Endothelial cell of umbilical vein (primary cell): ENCODE results near the gene LDLRAD4. TPM values are rescaled to one million over a fixed set of nuclear protein-coding genes. Genes with fewer than 3 reads are reported as not detected.

Experiments used
- BruUV-seq: library from RNA; stranded (reverse); fragments of 400-500 nt; replicated peaks from 2 replicates; lab custom pipeline; 2021; lab: Mats Ljungman, UMichigan
- CTCF ChIA-PET: fragments of 300-600, 350-600 bp; sonication (Branson Sonifier 250); formaldehyde crosslinking; loops from one replicate; lab custom pipeline; 2021; ENCODE audit warnings: antibody characterized with exemption, inconsistent platforms; lab: Charles Lee
- POLR2A ChIA-PET: fragments of 300-600, 350-600 bp; sonication (Branson Sonifier 250); formaldehyde crosslinking; loops from one replicate; lab custom pipeline; 2021; ENCODE audit warnings: antibody characterized with exemption, inconsistent platforms; lab: Charles Lee
- DNase-seq: peaks from one replicate; pipeline ENCODE4 v3.0.0-alpha.2; 2011; ENCODE audit warnings: low read depth, low spot score
- FAIRE-seq: peaks from 2 replicates; lab custom pipeline; 2011; peaks lifted over from hg19 to GRCh38; lab: Jason Lieb, UNC
- H2AFZ ChIP-seq: 2 replicates; pipeline ENCODE4 v1.6.0; 2012; ENCODE audit warnings: low read depth, low read length, control low read depth, inconsistent platforms
- H3K27ac ChIP-seq: 2 replicates; pipeline ENCODE4 v1.5.1; 2011; ENCODE audit warnings: low read depth, mild to moderate bottlenecking, control low read depth, low read length, moderate library complexity; ENCODE audit not compliant: insufficient read depth
- H3K27me3 ChIP-seq, 2 experiments: 2 replicates each; pipeline versions ENCODE4 v1.6.0 to v1.6.1; 2011; ENCODE audit warnings: low read length in 2 of 2, mixed read lengths in 1 of 2; ENCODE audit not compliant: control insufficient read depth in 2 of 2, insufficient read depth in 2 of 2
- H3K36me3 ChIP-seq, 2 experiments: 2 replicates in 1 of 2; 3 replicates in 1 of 2; pipeline ENCODE4 v1.5.1; 2011; ENCODE audit warnings: low read length in 2 of 2, mild to moderate bottlenecking in 1 of 2, moderate library complexity in 1 of 2; ENCODE audit not compliant: control insufficient read depth in 2 of 2, insufficient read depth in 2 of 2; ENCODE audit errors: extremely low read depth in 1 of 2
- H3K4me1 ChIP-seq: 3 replicates; pipeline ENCODE4 v1.5.1; 2011; ENCODE audit warnings: mild to moderate bottlenecking, low read length; ENCODE audit not compliant: control insufficient read depth, insufficient read depth; ENCODE audit errors: extremely low read depth
- H3K4me2 ChIP-seq: 2 replicates; pipeline ENCODE4 v1.6.1; 2011; ENCODE audit warnings: low read length, control low read depth, mixed read lengths; ENCODE audit not compliant: insufficient read depth
- H3K4me3 ChIP-seq, 3 experiments: fragments of 200-600 bp in 1 of 3; sonication (generic), shearing (Covaris generic) in 1 of 3; replicated peaks in 1 of 3; 2 replicates each; pipeline ENCODE4 v1.5.1; 2011 to 2016; ENCODE audit warnings: control low read depth in 3 of 3, low read length in 3 of 3, mild to moderate bottlenecking in 2 of 3, inconsistent platforms in 1 of 3, low read depth in 1 of 3, moderate library complexity in 1 of 3; ENCODE audit not compliant: insufficient read depth in 1 of 3
- H3K79me2 ChIP-seq: 2 replicates; pipeline ENCODE4 v1.6.0; 2012; ENCODE audit warnings: low read length, inconsistent platforms; ENCODE audit not compliant: control insufficient read depth, insufficient read depth
- H3K9ac ChIP-seq: replicated peaks from 2 replicates; pipeline ENCODE3; 2011; ENCODE audit warnings: low read length, control low read depth; ENCODE audit not compliant: insufficient read depth; ENCODE audit errors: extremely low read depth
- H3K9me1 ChIP-seq: replicated peaks from 3 replicates; pipeline ENCODE4 v1.6.0; 2011; ENCODE audit warnings: mild to moderate bottlenecking, low read length; ENCODE audit not compliant: control insufficient read depth, insufficient read depth; ENCODE audit errors: extremely low read depth
- H3K9me3 ChIP-seq: replicated peaks from 2 replicates; pipeline ENCODE4 v1.5.1; 2012; ENCODE audit warnings: low read length, inconsistent platforms; ENCODE audit not compliant: control insufficient read depth, insufficient read depth
- H4K20me1 ChIP-seq: replicated peaks from 2 replicates; pipeline ENCODE3; 2011; ENCODE audit warnings: mild to moderate bottlenecking, low read length; ENCODE audit not compliant: control insufficient read depth, insufficient read depth; ENCODE audit errors: extremely low read depth
- EZH2 ChIP-seq: IDR thresholded peaks from 2 replicates; pipeline ENCODE4 v1.6.1; 2012; ENCODE audit warnings: borderline replicate concordance, low read depth, mild to moderate bottlenecking, moderate library complexity, low read length, inconsistent platforms; ENCODE audit not compliant: severe bottlenecking
- JUN ChIP-seq: IDR thresholded peaks from 2 replicates; pipeline ENCODE4 v1.6.1; 2011; ENCODE audit warnings: borderline replicate concordance, low read depth; ENCODE audit not compliant: insufficient read length, insufficient read depth
- POLR2A ChIP-seq: IDR thresholded peaks from 2 replicates; pipeline ENCODE4 v1.6.1; 2012; ENCODE audit warnings: low read depth, mild to moderate bottlenecking, control low read depth, low read length
- POLR2AphosphoS5 ChIP-seq: IDR thresholded peaks from 2 replicates; pipeline ENCODE4 v1.6.1; 2012; ENCODE audit warnings: low read depth, mild to moderate bottlenecking, control low read depth, low read length, moderate library complexity; ENCODE audit not compliant: insufficient read depth
- dilution Hi-C: fragments of 300-500 bp; cut with MboI; formaldehyde crosslinking; loops from one replicate; pipeline ENCODE4 v1.15.0; 2019; ENCODE audit warnings: low sequenced_read_pairs; ENCODE audit not compliant: extremely low pct_ligation_motif_present
- intact Hi-C: fragments of 100-400 bp; cut with micrococcal nuclease; formaldehyde crosslinking; loops from one replicate; pipeline ENCODE4 v1.10.0; 2022
- polyA plus RNA-seq, 4 experiments: library from polyadenylated mRNA; depleted of rRNA in 3 of 4; stranded (reverse) in 3 of 4; unstranded in 1 of 4; fragments of >200 nt; gene quantifications; 2 replicates each; pipeline versions ENCODE4 v1.2.1 to v1.2.3, GENCODE V29; 2011 to 2012; ENCODE audit warnings: missing spikeins in 1 of 4
- total RNA-seq: library from RNA; stranded (reverse); gene quantifications from 2 replicates; pipeline ENCODE4 v1.2.3, GENCODE V29; 2021
- TF ChIP-seq, protein P1 (sequence below), 2 donors: IDR thresholded peaks; 1 replicate in 1 of 2; 2 replicates in 1 of 2; pipeline ENCODE4 v1.5.1; 2011; ENCODE audit warnings: low read length in 2 of 2, mild to moderate bottlenecking in 2 of 2, moderate library complexity in 2 of 2, control low read depth in 1 of 2, inconsistent platforms in 1 of 2, low read depth in 1 of 2; ENCODE audit not compliant: insufficient read depth in 1 of 2; ENCODE audit errors: extremely low read depth in 1 of 2
- TF ChIP-seq, protein P2 (sequence below): IDR thresholded peaks from 2 replicates; pipeline ENCODE4 v1.6.1; 2011; ENCODE audit not compliant: insufficient read depth, insufficient read length

Gene LDLRAD4
- total and polyA plus RNA-seq, 2 donors (not counting 3 experiments of a cell fraction or from before 2014, with no cell fraction given), result 5.2 to 6.5 TPM

DNA sequence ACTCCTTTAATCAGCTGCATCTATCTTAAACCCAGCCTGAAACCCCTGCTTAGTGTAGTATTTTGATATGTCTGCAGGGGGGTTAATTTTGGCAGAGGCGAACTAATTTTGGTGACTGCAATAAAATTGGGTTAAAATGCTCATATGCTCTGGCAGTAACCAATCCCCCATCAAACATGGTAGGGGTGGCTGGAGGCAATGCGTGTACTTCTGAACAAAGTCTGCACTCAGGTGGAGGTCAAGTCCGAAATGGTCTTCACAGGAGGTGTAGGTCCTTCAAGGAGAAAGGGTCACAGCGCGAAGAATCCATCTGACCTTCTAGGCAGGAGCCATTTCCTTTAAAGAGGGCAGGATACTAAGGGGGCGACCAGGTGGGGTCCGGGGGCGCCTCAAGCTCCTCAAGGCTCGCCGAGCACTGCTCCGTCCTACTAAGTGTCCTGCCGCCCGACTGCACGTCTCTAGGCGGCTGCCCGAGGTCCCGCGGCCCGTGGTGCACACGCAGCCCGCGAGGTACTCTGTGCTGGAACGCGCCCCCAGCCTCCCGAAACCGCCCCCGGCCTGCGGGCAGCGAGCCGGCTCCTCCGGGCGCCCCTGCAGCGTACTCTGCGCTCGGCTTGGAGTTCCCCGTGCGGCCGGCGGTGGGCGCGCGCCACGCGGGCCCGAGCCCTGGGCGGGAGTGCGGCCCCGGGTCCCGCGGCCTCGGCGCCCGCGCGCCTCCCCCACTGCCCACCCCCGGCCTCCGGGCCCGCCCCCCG is 1.7 kb upstream of the LDLRAD4 start:
- no peak for FAIRE-seq
- ChIA-PET CTCF (interaction anchor here (0.7 to 6.8 kb wide), 31 partner anchors 8 to 583 kb away, joined by 3 to 195 read pairs (median 5); no protein-coding TSS in a partner anchor), POLR2A (interaction anchor here (0.6 kb wide), 1 partner anchor 37 kb away, joined by 4 read pairs; no protein-coding TSS in a partner anchor)
- H2AFZ ChIP-seq, result peak overlapping the region; percentile 44
- dilution Hi-C loops, result no loop called here
- DNase-seq, result peak; percentile 22
- intact Hi-C loops, result loop anchor here (1.0 to 5.0 kb wide), 8 partner anchors 44 to 585 kb away; no protein-coding TSS in a partner anchor
- no peak overlapping the region for H3K4me2 ChIP-seq
- H3K36me3 ChIP-seq, result no peaks in the 10 kb centered on the region
- peaks cover 6% of the 10 kb centered on the region for H3K4me1 ChIP-seq
- H4K20me1 ChIP-seq, result no peaks in the 10 kb centered on the region
- H3K79me2 ChIP-seq, result no peaks in the 10 kb centered on the region
- H3K9me1 ChIP-seq, result no peaks in the 10 kb centered on the region
- H3K4me3 ChIP-seq, result peak overlapping the region in 1 of 3 experiments; percentile 55
- H3K27me3 ChIP-seq, result peaks cover 32 to 69% of the 10 kb centered on the region in 2 experiments
- no peak overlapping the region for H3K9ac ChIP-seq
- H3K9me3 ChIP-seq, result no peaks in the 10 kb centered on the region
- no peak for TF ChIP-seq EZH2
- TF ChIP-seq, protein P1, sequence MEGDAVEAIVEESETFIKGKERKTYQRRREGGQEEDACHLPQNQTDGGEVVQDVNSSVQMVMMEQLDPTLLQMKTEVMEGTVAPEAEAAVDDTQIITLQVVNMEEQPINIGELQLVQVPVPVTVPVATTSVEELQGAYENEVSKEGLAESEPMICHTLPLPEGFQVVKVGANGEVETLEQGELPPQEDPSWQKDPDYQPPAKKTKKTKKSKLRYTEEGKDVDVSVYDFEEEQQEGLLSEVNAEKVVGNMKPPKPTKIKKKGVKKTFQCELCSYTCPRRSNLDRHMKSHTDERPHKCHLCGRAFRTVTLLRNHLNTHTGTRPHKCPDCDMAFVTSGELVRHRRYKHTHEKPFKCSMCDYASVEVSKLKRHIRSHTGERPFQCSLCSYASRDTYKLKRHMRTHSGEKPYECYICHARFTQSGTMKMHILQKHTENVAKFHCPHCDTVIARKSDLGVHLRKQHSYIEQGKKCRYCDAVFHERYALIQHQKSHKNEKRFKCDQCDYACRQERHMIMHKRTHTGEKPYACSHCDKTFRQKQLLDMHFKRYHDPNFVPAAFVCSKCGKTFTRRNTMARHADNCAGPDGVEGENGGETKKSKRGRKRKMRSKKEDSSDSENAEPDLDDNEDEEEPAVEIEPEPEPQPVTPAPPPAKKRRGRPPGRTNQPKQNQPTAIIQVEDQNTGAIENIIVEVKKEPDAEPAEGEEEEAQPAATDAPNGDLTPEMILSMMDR (IDR thresholded peaks at IDR 0.05; ENCODE audit: extremely low read depth in 1 of 2, insufficient read depth in 1 of 2, low read depth in 1 of 2, low read length in 2 of 2), result peak in 1 of 2 donors; percentile 46
- BruUV-seq, result no TSS peak
- no peak overlapping the region for H3K27ac ChIP-seq

DNA sequence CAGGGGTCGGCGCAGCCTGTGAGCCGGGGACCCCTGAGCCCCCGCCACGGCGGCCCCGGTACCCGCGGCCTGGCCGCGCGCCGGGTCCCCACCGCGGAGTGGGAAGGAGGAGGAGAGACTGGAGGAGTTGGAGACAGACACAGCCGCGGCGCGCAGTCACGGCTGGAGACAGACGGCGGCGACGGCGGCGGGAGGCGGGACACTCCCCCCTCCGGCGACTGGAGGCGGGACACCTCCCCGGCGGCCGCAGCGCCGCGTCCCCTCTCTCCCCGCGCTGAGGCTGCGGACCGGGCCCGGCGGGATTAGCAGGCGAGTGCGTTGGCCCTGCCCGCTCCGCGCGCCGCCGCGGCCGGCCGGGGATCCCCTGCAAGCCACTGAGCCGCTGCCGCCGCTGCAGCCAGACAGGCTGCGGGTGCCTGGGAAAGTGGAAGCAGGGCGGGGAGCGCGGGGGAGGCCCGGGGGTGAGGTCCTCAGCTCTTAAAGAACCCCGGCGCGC is 1.0 kb upstream of the LDLRAD4 start:
- H3K9me1 ChIP-seq, result no peaks in the 10 kb centered on the region
- peak overlapping the region; percentile 53 for H3K4me2 ChIP-seq
- no TSS peak for BruUV-seq
- H3K4me3 ChIP-seq, result peak overlapping the region; percentile 30 to 55 (median 36)
- no peaks in the 10 kb centered on the region for H3K9me3 ChIP-seq
- DNase-seq (peak; percentile 47), FAIRE-seq (peak; percentile 31)
- H3K27ac ChIP-seq, result no peak overlapping the region
- dilution Hi-C loops (no loop called here), intact Hi-C loops (loop anchor here (1.0 to 5.0 kb wide), 5 partner anchors 43 to 585 kb away; no protein-coding TSS in a partner anchor)
- H3K79me2 ChIP-seq, result no peaks in the 10 kb centered on the region
- no peaks in the 10 kb centered on the region for H3K36me3 ChIP-seq
- TF ChIP-seq, protein P2, sequence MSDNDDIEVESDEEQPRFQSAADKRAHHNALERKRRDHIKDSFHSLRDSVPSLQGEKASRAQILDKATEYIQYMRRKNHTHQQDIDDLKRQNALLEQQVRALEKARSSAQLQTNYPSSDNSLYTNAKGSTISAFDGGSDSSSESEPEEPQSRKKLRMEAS, result no peak
- no peak for TF ChIP-seq JUN
- TF ChIP-seq POLR2AphosphoS5, result no peak
- TF ChIP-seq, protein P1 (IDR thresholded peaks at IDR 0.05; ENCODE audit: extremely low read depth in 1 of 2, insufficient read depth in 1 of 2, low read depth in 1 of 2, low read length in 2 of 2), result no peak
- TF ChIP-seq POLR2A, result no peak
- H2AFZ ChIP-seq, result peak overlapping the region; percentile 44
- peaks cover 6% of the 10 kb centered on the region for H3K4me1 ChIP-seq
- peaks cover 39 to 75% of the 10 kb centered on the region in 2 experiments for H3K27me3 ChIP-seq
- no peak overlapping the region for H3K9ac ChIP-seq
- ChIA-PET POLR2A (no interaction called here), CTCF (interaction anchor here (1.3 to 6.8 kb wide), 4 partner anchors 10 to 312 kb away, joined by 3 to 195 read pairs (median 5); no protein-coding TSS in a partner anchor)
- H4K20me1 ChIP-seq, result no peaks in the 10 kb centered on the region
